NOMO-1 treated with DMSO at 0.1 percent for 48 hours (cell line): ENCODE measurements around the gene ZNF782.
A peak's percentile ranks its signal among the peaks of the same experiment; 100 is the strongest.
"Not testable (repeated sequence)": the region's sequence is repeated elsewhere in the genome, so short reads cannot be mapped to it uniquely, and the experiment has no call there.

ENCODE experiments used
- DNase-seq: peaks from one replicate; lab custom pipeline; 2025; ENCODE audit not compliant: unreplicated experiment; lab: John Stamatoyannopoulos, UW

ZNF782 gene

DNA sequence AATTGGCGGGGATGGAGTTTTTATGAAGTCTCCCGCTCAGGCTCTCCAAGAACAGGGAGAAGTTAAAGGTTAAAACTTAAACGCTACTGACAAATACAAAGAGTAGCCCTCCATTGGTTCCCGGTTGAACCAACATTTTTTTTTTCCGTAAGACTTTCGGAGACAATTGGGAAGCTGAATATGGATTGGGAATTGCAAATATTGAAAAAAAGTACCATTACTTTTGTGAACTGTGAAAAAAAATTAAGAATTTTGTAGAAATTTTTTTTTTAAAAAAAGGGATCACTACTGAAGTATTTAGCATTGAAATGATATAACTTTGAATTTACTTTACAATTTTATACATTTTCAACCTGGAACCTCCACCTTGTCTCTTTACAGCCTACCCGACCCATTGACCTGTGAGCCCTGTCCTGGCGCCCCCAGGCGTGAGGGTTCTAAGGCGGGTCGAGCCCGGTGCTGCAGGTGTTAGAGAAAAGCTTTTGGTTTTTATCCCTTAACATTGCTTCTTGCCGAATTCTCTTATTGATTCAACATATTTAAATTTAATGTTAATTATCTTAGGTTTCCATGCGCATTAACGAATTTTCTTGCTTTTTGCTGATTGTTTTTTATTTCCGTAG, 448 bp upstream of the ZNF782 start:
- DNase-seq = no peak

DNA sequence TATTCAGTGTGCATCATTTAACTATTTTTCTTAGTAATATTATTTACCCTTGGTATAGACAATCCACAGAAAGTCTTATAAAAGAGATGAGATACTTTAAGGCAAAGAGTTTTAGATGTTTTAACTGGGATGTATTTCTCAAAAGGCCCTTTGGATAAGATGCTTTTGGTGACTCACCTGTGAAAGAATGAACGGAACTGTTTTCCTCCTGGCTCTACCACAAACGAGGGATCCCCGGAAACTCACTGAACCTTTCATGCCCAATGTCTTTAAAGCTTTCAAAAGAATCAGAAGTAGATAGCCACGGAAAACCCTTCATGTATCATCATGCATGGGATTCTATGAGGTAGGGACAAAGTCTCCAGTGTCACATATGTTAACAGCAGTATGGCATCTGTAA, 1.6 kb downstream of the ZNF782 start:
- DNase-seq = no peak

DNA sequence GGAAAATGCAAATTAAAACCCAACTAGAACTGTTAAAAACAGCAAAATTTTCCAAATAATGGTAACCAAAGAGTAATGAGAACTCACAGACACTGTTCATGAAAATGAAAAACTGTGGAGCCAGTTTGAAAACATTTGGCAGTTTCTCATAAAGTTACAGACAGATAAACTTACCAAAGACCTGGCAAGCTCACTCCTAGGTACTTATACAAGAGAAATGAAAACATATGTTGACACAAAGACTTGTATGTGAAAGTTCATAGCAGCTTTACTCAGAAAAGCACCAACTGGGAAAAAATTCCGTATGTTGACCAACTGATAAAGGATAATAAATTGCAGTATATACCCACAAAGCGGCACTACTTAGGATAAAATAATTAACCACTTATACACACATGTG, 10.3 kb downstream of the ZNF782 start:
- DNase-seq = no peak

DNA sequence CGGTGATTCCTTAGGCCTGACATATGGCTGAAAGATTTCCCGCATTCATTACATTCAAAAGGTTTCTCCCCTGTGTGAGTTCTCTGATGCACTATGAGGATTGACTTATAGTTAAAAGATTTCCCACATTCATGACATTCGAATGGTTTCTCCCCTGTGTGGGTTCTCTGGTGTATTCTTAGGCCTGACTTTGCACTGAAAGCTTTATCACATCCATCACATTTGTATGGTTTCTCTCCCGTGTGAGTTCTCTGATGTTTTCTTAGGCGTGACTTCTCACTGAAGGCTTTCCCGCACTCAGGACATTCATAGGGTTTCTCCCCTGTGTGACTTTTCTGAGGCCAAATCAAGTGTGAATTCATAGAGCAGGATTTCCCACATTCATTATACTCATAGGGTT, 35.8 kb downstream of the ZNF782 start:
- DNase-seq = no peak

GRCh38 chr9:96817973-96818372, 36.3 kb downstream of the ZNF782 start:
- DNase-seq = no peak

- DNase-seq = no peak
These were observed 40.7 kb downstream of the ZNF782 start for GRCh38 chr9:96813607-96814006.

GRCh38 chr9:96798959-96799358, 55.4 kb downstream of the ZNF782 start:
- not testable (repeated sequence) for DNase-seq

DNA sequence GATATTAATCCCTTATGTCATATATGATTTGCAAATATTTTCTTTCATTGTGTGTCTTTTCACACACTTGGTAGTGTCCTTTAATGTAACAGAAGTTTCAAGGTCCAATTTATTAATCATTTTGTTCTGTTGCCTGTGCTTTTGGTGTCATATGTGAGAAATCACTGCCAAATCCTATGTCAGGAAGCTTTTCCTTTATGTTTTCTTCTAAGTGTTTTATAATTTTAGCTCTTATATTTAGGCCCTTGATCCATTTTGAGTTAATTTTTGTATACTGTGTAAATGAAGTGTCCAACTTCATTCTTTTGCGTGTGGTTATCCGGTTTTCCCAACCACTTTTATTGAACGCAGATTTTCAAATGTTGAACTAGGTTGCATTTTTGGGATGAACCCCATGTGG, 70.3 kb downstream of the ZNF782 start:
- no peak for DNase-seq

DNA sequence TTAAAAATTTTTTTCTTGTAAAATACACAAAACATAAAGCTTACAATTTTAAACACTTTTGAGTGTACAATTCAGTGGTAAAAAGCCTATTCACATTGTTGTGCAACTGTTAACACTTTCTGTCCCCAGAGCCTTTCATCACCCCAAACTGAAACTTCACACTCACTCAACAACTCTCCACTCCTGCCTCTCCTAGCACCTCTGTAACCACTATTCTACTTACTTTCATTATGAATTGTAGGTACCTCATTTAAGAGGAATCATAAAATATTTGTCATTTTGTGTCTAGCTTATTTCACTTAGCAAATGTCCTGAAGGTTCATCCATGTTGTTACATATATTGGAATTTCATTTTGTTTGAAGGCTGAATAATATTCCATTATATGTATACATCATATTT, 72.1 kb downstream of the ZNF782 start:
- DNase-seq = no peak

DNA sequence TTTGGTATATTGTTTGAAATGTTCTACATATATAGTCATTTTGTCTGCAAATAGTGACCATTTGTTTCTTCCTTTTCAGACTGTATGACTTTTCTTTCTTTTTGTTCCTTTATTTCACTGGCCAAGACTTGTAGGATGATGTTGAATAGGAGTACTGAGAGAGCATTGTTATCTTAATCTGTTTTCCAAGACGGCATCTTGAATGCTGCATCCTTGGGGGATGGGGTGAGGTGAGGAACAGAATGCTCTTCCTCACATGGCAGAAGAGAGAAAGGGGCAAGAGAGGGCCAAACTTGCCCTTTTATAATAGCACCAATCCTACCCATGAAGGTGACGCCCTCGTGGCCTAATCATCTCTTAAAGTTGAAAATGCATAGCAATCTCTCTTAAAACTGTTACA, 72.8 kb downstream of the ZNF782 start:
- no peak for DNase-seq

GRCh38 chr9:96779089-96779488, 75.2 kb downstream of the ZNF782 start:
- DNase-seq = peak; percentile 24

DNA sequence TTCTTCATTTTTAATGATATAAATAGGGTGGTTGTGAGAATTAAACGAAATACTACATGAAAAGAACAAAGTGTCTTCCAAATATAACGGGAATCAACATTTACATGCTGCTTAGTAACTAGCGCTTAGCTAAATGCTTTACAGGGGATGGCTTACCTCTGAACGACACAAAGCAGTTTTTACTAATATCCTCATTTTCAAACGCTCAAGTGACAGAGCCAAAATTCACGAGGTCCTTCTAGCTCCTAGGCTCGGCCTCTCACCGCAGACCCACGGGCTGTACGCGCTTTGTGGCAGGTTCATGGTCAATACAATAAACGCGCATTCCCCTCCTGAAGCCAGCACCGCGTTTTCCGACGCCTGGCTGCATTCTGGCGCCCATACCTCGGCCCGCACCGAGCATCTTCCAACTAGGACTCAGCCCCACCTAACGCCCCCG, 76.9 kb downstream of the ZNF782 start:
- DNase-seq = no peak

GRCh38 chr9:96771124-96771523, 83.2 kb downstream of the ZNF782 start:
- no peak for DNase-seq

GRCh38 chr9:96769989-96770388, 84.3 kb downstream of the ZNF782 start:
- DNase-seq = no peak
